Gastroesophageal sphincter (tissue), 3 donors: ENCODE measurements around the gene TBL3.

Experiments
- POLR2A ChIP-seq, 2 donors: fragments of 450-650 bp; IDR thresholded peaks; one replicate each; pipeline ENCODE4 v1.6.1; 2017; ENCODE audit warnings: antibody characterized with exemption in 2 of 2, mild to moderate bottlenecking in 2 of 2, moderate library complexity in 1 of 2
- POLR2AphosphoS5 ChIP-seq: sonication (generic); formaldehyde crosslinking; IDR thresholded peaks from one replicate; pipeline ENCODE4 v1.6.1; 2017; ENCODE audit warnings: antibody characterized with exemption
- TF ChIP-seq, protein P1 (sequence below), 4 experiments: fragments of 200-600 bp in 2 of 4; fragments of 450-650 bp in 2 of 4; sonication (generic) in 1 of 4; IDR thresholded peaks; one replicate each; pipeline ENCODE4 v1.5.1; 2017 to 2019; ENCODE audit warnings: antibody characterized with exemption in 4 of 4, mild to moderate bottlenecking in 2 of 4, moderate library complexity in 2 of 4

DNA sequence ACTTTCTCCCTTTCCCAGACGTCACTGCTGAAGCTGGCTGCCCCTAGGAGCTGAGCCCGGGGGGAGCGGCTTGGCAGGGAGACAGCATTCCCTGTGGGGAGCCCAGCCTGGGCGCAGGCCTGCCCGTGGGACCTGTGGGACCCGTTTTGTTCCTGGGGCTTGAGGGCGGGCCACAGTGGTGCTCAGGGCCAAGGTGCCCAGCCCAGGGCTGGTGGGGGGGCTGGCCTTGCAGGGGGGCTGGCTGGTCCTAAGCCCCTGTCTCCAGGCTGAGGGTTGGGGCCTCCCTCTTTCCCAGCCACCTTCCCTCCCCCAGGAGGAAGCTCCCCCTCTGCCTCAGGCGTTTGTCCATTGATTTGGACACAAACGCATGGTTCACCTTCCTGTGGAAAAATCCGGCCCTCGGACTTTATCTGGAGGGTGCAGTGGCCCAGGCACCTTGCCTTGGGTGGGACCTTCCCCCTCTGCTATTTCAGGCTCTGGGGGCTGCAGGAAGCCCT lies 59.3 kb downstream of the TBL3 start:
- no peak for TF ChIP-seq POLR2A (IDR thresholded peaks at IDR 0.05)
- TF ChIP-seq, protein P1, sequence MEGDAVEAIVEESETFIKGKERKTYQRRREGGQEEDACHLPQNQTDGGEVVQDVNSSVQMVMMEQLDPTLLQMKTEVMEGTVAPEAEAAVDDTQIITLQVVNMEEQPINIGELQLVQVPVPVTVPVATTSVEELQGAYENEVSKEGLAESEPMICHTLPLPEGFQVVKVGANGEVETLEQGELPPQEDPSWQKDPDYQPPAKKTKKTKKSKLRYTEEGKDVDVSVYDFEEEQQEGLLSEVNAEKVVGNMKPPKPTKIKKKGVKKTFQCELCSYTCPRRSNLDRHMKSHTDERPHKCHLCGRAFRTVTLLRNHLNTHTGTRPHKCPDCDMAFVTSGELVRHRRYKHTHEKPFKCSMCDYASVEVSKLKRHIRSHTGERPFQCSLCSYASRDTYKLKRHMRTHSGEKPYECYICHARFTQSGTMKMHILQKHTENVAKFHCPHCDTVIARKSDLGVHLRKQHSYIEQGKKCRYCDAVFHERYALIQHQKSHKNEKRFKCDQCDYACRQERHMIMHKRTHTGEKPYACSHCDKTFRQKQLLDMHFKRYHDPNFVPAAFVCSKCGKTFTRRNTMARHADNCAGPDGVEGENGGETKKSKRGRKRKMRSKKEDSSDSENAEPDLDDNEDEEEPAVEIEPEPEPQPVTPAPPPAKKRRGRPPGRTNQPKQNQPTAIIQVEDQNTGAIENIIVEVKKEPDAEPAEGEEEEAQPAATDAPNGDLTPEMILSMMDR (IDR thresholded peaks at IDR 0.05), result no peak
- no peak for TF ChIP-seq POLR2AphosphoS5
